Cerebellar cortex (tissue), 1 donor: ENCODE data around the gene SDHAF3.
"Not testable (repeated sequence)": the region's sequence is repeated elsewhere in the genome, so short reads cannot be mapped to it uniquely, and the experiment has no call there.

Source experiments
- DNase-seq: peaks from one replicate; pipeline ENCODE4 v3.0.0-alpha.2; 2015; ENCODE audit warnings: low spot score

The SDHAF3 gene

DNA sequence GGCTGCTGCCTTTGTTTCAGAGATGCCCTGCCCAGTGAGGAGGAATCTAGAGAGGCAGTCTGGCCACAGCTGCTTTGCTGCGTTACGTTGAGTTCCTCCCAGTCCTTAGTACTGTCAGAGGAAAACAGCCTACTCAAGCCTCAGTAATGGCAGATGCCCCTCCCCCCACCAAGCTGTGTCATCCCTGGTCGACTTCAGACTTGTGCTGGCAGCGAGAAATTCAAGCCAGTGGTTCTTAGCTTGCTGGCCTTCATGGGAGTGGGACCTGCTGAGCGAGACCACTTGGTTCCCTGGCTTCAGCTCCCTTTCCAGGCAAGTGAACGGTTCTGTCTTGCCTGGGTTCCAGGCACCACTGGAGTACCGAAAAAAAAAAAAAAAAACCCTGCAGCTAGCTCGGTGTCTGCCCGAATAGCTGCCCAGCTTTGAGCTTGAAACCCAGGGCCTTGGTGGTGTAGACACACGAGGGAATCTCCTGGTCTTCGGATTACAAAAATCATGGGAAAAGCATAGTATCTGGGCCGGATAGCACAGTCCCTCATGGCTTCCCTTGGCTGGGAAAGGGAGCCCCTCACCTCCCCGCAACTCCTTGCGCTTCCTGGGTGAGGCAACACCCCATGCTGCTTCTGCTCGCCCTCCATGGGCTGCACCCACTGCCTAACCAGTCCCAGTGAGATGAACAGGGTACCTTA lies 9.1 kb downstream of the SDHAF3 start:
- no peak for DNase-seq

DNA sequence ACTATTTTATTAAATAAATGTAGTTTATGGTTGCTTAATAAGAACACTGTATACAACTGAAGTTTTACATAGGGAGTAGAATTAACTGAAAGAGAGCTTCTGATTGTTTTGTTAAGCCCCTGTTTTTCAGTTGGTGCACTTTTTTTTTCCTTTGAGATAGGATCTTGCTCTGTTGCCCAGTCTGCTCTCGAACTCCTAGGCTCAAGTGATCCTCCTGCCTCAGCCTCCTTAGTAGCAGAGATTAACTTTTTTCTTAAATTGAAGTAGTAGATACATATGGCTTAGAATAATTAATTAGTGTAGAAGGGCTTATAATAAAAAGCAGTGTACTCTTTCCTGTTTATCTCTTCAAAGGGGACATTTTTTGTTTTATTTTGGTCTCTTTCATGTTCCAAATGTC lies 11.2 kb downstream of the SDHAF3 start:
- DNase-seq, result no peak

DNA sequence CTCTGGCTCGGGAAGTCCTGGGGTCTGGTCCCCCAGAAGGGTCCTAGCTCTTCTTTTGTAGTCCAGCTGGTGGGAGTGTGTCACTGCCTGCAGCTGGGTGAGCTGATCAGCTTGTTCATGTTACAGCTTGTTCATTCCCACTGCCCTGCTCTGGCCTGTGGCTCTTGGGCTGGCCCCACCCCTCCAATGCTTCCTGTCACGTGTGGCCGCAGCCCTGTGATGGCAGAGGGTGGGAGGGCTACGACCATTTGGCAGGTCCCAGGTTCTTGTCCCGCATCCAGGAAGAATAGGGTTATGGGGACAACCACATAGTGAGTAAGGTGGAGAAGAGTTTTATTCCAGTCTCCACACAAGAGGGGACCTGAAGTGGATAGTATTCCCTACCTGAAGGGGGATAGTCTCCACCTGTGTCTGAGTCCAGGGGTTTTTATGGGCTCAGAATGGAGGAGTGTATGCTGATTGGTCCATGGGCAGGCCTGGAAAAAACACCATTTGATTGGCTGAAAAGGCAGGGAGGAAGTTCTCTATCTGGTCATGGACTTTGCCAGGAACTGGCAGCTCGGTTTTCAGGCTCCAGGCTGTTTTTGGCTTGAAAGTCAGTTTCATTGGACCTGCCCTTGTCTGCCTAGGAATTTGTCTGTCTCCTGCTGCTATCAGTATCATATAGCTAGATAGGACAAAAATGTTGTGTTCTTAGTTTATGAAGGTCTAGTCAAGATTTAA lies 13.1 kb downstream of the SDHAF3 start:
- no peak for DNase-seq

DNA sequence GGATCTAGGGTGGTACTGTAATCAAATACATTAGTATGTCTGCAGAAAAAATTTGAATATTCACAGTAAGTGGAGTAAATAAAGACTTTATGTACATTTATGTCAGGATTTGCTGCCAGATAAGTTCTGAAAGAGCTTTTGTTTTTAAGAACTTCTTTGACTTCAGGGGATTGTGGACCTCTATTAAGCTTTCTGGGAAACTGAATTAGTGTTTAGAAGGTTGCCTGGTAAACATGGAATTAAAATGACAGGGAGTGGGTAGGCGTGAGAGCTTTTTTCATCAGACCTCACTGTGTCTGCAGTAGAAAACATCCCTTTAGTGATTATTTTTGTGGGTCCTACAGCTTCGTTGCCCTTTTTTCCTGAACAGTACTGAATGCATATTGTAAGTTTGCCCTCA lies 15.7 kb downstream of the SDHAF3 start:
- no peak for DNase-seq

DNA sequence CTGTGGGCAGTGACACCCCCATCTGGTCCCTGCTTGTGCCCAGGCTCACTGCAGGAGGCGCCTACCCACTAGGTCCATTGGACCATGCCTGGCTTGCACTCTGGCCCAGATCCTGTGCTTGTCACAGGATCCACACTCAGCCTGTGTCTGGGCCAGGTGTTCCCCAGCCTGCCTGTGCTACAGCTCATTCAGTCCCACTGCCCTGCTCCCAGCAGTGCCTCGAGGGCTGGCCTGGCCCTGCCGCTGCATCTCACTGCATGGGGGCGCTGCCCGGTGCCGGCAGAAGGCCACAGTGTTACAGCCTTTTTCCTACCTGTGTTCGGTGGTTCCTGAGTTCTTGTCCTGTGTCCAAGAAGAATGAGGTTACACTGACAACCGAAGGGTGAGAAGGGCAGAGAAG lies 21.3 kb downstream of the SDHAF3 start:
- DNase-seq, result no peak

DNA sequence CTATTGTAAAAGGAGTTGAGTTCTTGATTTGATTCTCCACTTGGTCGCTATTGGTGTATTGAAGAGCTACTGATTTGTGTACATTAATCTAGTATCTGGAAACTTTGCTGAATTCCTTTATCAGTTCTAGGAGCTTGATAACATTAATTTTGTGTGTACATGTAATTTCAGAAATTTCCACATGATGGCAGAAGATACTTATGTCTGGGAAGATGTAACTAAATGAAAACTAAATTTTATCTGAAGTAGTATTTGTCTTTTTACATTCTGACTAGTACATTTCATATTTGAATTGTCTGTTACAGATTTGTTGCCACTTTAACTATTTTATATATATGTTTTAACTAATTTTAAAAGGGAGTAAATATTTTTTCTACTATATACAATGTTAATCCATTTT lies 27.6 kb downstream of the SDHAF3 start:
- DNase-seq, result peak; percentile 28

DNA sequence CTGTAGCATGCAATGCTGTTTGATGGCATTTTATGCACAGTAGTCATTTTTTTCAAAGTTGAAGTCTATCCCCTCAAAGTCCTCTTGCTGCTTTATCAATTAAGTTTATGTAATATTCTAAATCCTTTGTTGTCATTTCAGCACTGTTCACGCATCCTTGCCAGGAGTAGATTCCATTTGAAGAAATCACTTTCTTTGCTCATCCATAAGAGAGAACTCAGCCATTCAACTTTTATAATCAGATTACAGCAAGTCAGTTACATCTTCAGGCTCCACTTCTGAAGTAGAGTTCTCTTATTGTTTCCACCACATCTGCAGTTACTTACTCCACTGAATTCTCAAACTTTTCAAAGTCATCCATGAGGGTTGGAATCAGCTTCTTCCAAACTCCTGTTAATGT lies 32.3 kb downstream of the SDHAF3 start:
- DNase-seq, result no peak

DNA sequence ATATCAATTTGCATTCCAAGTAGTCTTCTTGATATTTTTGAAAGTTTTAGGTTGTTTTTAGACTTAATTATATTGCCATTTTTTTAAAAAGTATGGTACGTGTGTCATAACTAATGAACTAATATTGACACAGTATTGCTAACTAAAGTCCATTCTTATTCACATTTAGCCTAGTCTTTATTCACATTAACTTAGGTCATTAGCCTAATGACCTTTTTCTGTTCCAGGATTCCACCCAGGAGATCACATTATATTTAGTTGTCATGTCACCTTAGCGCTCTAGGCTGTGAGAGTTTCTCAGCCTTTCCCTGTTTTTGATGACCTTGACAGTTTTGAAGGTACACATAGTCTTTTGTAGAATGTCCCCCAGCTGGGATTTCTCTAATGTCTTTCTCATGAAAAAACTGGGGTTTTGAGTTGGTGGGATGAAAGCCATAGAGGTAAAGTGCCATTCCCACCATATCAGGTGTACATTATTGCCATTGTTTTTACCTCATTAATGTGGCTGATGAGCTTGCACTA lies 38.5 kb downstream of the SDHAF3 start:
- DNase-seq, result no peak

DNA sequence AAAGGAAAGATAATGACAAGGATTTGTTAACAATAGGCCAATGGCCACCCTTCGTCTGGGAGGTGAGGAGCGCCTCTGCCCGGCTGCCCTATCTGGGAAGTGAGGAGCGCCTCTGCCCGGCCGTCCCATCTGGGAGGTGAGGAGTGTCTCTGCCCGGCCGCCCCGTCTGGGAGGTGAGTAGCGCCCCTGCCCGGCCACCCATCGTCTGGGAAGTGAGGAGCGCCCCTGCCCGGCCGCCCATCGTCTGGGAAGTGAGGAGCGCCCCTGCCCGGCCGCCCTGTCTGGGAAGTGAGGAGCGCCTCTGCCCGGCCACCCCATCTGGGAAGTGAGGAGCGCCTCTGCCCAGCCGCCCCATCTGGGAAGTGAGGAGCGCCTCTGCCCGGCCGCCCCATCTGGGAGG lies 42.5 kb downstream of the SDHAF3 start:
- DNase-seq, result not testable (repeated sequence)

DNA sequence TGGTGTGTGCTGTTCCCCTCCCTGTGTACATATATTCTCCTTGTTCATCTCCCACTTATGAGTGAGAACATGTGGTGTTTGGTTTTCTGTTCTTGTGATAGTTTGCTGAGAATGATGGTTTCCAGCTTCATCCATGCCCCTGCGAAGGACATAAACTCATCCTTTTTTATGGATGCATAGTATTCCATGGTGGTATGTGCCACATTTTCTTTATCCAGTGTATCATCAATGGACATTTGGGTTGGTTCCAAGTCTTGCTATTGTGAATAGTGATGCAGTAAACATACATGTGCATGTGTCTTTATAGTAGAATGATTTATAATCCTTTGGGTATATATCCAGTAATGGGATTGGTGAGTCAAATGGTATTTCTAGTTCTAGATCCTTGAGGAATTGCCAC lies 44.1 kb downstream of the SDHAF3 start:
- not testable (repeated sequence) for DNase-seq

DNA sequence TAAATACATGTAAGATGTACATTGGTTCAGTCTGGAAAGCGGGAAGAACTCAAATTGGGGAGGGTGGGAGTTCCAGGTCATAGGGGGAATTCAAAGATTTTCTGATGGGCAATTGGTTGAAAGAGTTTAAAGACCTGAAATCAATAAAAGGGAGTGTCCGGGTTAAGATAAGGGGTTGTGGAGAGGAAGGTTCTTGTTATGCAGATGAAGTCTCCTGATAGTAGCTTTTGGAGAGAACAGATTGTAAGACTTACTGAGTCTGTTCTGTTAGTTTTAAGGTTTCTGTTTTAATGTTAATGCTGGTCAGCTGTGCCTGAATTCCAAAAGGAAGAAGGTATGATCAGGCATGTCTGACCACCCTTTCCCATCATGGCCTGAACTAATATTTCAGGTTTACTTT lies 48.8 kb downstream of the SDHAF3 start:
- no peak for DNase-seq

DNA sequence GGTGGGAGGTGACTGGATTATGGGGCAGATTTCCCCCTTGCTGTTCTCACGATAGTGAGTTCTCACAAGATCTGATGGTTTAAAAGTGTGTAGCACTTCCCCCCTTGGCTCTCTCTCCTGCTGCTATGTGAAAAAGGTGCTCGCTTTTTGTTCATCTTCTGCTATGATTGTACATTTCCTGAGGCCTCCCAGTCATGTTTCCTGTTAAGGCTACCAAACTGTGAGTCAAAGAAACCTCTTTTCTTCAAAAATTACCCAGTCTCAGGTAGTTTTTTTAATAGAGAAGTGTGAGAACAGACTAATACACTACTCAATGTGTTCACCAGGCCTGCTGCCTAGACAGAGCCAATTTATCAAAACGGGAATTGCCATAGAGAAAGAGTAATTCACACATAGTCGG lies 49.7 kb downstream of the SDHAF3 start:
- no peak for DNase-seq

DNA sequence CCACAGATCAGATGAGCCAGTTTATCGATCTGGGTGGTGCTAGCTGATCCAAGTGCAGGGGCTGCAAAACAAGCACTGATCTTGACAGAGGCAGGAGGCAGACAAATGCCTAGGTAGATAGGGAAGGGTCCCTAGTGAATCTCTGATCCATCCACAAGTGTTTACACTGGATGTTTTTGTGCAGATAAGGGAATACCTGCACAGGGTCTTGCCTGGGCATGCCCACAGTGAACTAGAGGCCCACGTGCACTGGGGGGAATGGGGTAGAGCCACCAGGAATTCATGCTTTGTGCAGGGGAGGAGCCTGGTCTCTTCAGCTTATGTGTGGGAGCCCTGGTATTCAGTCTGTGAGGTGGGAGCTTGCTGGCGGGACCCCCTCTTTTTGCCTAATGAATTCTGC lies 50.3 kb downstream of the SDHAF3 start:
- DNase-seq, result no peak

DNA sequence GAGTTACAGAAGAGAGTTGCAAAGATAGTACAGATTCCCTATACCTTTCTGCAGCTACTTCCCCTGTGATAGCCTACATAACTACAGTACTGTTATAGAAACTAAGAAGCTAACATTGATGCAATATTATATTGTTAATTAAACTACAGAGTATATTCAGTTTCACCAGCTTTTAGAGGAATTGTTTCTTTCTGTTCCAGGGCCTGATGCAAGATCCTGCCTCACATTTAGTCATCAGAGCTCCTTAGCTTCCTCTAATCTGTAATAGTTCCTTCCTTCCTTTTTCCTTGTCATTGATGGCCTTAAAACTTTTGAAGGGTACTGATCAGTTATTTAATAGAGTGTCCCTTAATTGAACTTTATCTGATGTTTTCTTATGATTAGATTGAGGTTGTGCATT lies 56.8 kb downstream of the SDHAF3 start:
- no peak for DNase-seq

DNA sequence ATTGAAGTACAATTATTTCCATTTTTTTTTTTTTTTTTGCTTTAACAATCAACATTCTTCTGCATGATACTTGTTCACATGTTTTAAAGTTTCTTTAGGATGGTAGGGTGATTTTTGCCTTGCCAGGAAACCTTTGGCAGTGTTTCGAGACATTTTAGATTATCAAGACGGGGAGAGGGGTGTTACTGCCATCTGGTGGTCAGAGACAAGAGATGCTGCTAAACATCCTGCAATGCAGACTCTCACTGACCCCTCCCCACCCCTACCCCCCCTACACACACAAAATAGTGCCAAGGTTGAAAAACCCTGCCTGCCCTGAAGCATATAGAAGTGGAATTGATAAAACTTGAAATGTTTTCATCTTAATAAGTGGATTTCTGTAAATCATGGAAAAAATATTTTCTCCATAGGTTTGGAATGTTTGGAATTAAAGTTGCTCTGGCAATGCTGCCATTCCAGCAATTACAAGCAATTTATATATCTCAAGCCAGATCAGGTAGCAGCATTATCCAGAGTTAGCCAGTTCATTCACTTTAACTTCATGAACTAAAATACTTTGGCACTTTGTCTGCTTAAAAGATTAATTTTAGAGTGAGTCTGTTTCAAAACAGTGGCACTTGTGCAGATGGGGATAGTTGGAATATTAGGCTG lies 62.1 kb downstream of the SDHAF3 start:
- DNase-seq, result peak; percentile 74

DNA sequence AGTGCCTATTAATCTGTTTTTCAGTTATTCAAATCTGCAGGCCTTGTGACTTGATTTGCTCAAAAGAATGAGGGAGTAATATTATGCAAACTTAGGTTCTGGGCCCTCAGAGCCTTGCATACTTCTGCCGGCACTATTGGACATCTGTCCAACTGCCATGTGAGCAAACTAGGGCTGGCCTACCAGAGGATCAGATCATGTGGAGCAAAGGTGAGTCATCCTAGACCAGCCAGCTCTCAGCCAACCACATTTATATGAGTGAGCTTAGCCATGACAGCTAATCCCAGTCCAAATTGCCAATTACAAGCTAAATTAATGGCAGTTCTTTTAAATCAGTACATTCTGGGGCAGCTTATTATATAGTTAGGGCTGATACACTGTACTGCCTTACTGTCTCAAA lies 69.6 kb downstream of the SDHAF3 start:
- no peak for DNase-seq

DNA sequence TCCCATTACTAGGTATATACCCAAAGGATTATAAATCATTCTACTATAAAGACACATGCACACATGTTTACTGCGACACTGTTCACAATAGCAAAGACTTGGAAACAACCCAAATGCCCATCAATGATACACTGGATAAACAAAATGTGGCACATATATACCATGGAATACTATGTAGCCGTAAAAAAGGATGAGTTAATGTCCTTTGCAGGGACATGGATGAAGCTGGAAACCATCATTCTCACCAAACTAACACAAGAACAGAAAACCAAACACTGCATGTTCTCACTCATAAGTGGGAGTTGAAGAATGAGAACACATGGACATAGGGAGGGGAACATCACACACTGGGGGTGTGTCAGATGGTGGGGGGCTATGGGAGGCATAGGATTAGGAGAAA lies 78.7 kb downstream of the SDHAF3 start:
- not testable (repeated sequence) for DNase-seq

DNA sequence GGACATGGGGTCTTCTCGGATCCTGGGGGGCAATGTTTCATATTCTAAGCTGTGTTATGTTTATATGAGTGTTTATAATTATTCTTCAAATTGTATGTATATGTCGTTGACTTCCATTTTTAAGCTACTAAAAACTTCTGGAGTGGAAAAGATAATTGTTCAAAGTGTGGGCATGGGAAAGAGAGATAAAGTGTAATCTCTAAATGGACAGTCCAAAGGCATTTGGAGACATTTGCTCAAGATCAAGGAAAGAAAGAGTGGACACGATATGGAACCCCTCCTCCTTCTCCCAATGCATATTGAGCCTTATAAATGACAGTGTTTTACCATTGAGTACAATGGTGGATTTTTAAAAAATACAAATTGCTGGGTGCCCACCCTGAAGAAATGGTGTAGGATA lies 81.1 kb downstream of the SDHAF3 start:
- DNase-seq, result no peak

DNA sequence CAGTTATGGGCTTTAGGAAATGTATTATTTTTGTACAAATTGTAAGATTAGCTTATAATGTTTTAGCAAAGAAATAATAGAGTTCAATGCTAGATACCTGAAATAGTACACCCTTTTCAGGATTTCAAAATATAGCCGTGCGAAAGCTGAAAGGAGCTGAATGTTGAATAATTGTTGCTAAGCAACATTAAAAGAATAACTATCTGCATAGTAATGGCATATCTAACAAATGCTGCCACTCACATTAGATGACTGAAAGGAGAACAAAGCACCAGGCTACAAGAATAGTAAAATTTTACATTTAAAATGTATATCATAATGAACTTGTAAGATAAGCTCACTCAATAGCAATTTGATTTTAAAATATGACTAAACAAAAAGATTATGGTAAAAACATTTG lies 82.5 kb downstream of the SDHAF3 start:
- no peak for DNase-seq

DNA sequence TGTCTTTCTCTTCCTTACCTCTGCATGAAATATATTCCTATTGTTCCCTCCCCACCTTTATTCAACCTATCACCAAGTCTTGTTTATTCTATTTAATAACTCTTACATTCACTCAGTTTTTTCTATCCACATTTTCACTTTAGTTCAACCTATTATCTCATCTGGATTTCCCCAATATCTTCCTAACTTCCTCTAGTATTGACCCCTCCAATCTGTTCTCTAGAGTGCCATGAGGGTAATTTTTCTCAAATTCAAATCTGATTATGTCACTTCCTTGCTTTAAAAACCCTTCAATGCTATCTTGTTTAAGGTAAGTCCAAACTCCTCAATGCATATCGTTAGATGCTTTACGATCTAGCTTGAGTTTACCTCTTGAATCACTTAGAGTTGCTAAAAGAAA lies 86.5 kb downstream of the SDHAF3 start:
- DNase-seq, result no peak

DNA sequence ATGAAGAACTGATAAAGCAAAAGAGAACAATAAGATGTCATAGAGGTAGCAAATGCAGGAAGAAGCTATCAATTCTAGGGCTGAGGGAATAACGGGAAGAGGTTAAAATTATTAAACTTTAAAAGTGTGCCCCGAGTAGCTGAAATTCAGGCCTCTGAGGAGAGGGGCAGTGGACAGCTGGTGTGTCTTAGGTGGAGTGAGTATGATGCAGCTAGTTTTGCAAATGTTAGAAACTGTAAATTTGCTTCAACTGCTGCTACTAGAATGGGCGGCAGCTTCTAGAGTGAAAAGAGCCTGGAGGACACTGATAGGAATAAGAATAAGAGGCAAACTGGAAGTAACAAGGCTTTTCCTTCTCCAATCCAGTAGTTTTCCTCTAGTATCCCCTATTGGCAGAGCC lies 87.3 kb downstream of the SDHAF3 start:
- DNase-seq, result no peak

DNA sequence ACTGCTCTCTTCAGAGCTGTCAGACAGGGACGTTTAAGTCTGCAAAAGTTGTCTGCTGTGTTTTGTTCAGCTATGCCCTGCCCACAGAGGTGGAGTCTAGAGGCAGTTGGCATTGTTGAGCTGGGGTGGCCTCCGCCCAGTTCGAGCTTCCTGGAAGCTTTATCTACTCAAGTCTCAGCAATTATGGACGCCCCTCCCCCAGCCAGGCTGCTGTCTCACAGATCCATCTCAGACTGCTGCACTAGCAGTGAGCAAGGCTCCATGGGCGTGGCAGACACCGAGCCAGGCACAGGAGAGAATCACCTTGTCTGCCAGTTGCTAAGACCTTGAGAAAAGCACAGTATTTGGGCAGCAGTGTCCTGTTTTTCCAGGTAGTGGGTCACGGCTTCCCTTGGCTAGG lies 98.1 kb downstream of the SDHAF3 start:
- no peak for DNase-seq

DNA sequence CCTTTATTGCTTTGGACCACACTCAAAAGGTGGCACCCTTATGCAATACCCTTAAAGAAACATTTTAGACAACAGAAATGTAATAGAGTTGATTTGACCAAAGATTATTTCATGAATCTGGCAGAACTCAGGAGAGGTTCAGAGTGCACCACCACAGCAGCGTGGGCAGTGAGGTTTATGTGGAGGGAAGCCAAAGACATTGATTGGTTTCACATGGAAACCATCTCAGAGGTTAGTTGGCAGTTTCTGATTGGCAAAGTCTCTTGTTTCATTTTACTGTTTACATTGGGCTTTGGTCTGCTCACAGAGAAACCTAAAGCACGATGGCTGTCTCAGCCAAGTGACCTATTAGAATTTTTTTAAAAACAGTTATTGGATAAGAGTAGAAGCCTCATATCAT lies 101.3 kb downstream of the SDHAF3 start:
- DNase-seq, result no peak
